ENCODE measurements around the gene CENPF.
"Not testable (repeated sequence)": the region's sequence is repeated elsewhere in the genome, so short reads cannot be mapped to it uniquely, and the experiment has no call there.

Gene CENPF

DNA sequence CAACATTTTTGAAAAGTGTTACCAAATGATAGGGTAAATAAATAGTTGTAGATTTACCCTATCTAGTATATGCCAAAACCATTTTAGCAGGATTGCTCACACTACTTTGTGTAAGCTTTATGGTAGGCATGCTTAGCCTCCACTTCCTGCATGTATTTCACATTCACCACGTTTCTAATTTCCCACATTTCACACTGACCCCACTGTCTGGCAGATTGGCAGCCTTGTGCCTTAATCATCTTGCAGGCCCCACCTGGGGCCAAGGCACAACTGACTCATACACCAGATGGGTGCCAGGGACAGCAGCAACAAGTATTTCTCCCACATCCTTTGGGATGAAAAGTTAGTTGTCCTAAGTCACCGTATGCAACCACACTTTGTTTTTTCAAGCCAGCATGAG, 21.2 kb upstream of the CENPF start:
- DNase-seq: peak; percentile 92
- in situ Hi-C loops (cut with HindIII; ENCODE audit: low pct_ligation_motif_present, low pct_unique_long_range_greater_than_20kb, low sequenced_read_pairs): loop anchor here (25.0 kb wide), 1 partner anchor 244 kb away; no protein-coding TSS in a partner anchor

GRCh38 chr1:214582289-214582891, 20.6 kb upstream of the CENPF start:
- DNase-seq: no peak
- in situ Hi-C loops (cut with HindIII; ENCODE audit: low pct_ligation_motif_present, low pct_unique_long_range_greater_than_20kb, low sequenced_read_pairs): loop anchor here (25.0 kb wide), 1 partner anchor 245 kb away; no protein-coding TSS in a partner anchor

DNA sequence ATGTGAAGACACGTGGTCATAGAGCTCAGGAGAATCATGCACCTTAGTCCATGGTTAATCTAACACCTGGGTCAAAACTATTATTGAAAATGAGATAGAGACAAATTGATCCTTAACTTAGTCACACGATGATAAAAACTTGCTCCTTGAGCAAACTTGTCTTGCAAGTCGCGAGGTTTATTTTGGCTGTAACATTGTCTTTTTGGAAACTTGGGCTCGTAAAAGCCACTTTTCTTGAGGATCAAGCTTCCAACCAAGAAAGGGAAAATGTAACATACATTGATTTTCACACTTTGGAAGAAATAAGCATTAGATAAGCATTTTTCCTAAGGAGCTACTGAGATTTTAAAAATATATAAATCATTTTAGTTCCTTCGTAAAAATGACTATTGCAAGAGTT, 19.9 kb upstream of the CENPF start:
- in situ Hi-C loops (cut with HindIII; ENCODE audit: low pct_ligation_motif_present, low pct_unique_long_range_greater_than_20kb, low sequenced_read_pairs): loop anchor here (25.0 kb wide), 1 partner anchor 246 kb away; no protein-coding TSS in a partner anchor
- no peak for DNase-seq

GRCh38 chr1:214583824-214584554, 19.0 kb upstream of the CENPF start:
- DNase-seq: no peak
- in situ Hi-C loops (cut with HindIII; ENCODE audit: low pct_ligation_motif_present, low pct_unique_long_range_greater_than_20kb, low sequenced_read_pairs): loop anchor here (25.0 kb wide), 1 partner anchor 247 kb away; no protein-coding TSS in a partner anchor

DNA sequence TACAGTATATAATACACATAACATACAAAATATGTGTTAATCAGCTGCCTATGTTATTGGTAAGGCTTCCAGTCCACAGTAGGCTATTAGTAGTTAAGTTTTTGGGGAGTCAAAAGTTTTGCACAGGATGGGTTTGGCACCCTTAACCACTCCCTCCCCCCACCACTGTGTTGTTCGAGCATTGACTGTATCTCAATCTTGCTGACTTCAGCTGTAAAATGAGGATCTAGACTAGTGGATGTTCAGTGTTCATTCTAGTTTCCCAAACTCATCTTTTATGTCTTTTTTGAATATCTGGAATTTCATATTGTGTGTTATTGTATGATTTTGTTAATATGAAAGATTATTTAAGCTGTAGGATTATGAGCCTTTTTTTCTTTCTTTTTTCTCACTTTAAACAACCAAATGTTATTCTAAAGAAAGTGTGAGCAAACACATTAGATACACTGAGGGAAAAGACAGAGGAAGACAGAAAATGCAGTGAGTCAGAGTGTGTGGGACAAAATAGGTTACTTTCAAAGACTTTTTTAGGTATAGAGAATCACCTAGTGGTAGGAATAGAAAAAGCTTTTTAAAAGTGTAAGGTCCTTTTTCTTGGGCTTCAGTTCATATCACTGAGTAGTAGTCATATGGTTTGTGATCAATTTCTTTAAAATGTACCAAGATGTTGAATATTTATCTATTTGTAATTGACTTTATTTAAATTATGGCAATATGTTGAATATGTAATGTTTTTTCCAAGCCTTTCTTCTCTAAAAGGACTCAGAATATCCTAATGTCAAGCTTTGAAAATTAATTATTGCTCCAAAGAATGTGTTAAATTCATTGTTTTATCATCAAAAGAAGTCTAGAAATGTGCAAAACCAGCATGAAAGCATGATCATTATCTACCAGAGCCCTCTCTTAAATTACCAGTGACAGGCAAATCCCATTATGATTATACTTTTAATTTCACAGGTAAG, 17.9 kb upstream of the CENPF start:
- in situ Hi-C loops (cut with HindIII; ENCODE audit: low pct_ligation_motif_present, low pct_unique_long_range_greater_than_20kb, low sequenced_read_pairs): loop anchor here (25.0 kb wide), 1 partner anchor 248 kb away; no protein-coding TSS in a partner anchor
- peak; percentile 89 for DNase-seq

- no peak for DNase-seq
- in situ Hi-C loops (cut with HindIII; ENCODE audit: low pct_ligation_motif_present, low pct_unique_long_range_greater_than_20kb, low sequenced_read_pairs): loop anchor here (25.0 kb wide), 1 partner anchor 249 kb away; no protein-coding TSS in a partner anchor
Measured at GRCh38 chr1:214586621-214587020, 16.4 kb upstream of the CENPF start.

- no peak for DNase-seq
- in situ Hi-C loops (cut with HindIII; ENCODE audit: low pct_ligation_motif_present, low pct_unique_long_range_greater_than_20kb, low sequenced_read_pairs): loop anchor here (25.0 kb wide), 1 partner anchor 250 kb away; no protein-coding TSS in a partner anchor
Measured at GRCh38 chr1:214587165-214587564, 15.8 kb upstream of the CENPF start.

DNA sequence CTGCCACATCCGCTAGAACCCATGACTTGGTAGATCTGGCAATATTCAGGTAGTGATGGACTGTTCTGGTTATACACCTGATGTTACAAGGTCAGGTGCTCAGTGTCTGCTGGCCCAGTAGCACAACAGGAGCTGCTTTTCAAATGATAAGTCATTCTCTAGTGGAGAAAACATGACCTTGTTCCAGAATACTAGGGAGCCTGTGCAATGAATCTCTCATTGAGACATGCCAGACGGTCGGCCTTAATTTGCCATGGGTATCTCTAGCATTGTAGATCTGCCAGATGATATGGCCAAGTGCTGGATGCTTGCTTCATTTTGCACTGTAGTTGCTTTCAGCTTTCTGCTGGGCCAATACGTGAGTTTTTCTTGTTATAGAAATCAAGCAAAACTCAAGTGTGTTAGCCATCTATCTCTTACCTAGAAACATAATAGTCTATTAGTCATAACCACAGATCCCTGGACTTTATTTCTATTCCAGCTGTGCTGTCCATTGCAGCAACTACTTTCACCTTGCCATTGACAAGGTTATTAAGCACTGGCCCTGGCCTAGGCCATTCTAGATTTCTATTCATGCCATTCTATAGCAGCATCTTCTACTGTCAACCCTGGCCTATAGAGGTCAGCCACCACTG, 13.9 kb upstream of the CENPF start:
- in situ Hi-C loops (cut with HindIII; ENCODE audit: low pct_ligation_motif_present, low pct_unique_long_range_greater_than_20kb, low sequenced_read_pairs): loop anchor here (25.0 kb wide), 1 partner anchor 252 kb away; no protein-coding TSS in a partner anchor
- no peak for DNase-seq

DNA sequence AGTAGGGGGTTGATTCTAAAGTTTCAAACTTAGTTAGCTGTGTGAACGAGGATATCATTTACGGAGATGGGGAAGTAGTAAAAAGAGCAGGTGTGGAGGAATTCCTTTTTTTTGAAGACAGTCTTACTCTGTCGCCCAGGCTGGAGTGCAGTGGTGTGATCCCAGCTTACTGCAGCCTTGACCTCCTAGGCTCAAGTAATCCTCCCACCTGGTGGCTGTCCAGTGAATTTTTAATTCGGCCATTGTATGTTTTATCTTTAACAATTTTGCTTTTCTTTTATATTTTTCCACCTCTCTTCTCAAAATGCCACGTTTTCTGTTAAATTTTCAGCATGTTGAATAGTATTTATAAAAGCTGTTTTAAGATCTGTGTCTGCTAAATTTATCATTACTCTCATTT, 12.3 kb upstream of the CENPF start:
- in situ Hi-C loops (cut with HindIII; ENCODE audit: low pct_ligation_motif_present, low pct_unique_long_range_greater_than_20kb, low sequenced_read_pairs): loop anchor here (25.0 kb wide), 1 partner anchor 253 kb away; no protein-coding TSS in a partner anchor
- no peak for DNase-seq

GRCh38 chr1:214591918-214592317, 11.1 kb upstream of the CENPF start:
- not testable (repeated sequence) for DNase-seq
- in situ Hi-C loops (cut with HindIII; ENCODE audit: low pct_ligation_motif_present, low pct_unique_long_range_greater_than_20kb, low sequenced_read_pairs): loop anchor here (25.0 kb wide), 1 partner anchor 255 kb away; no protein-coding TSS in a partner anchor

GRCh38 chr1:214593158-214593557, 9.8 kb upstream of the CENPF start:
- DNase-seq: no peak
- in situ Hi-C loops (cut with HindIII; ENCODE audit: low pct_ligation_motif_present, low pct_unique_long_range_greater_than_20kb, low sequenced_read_pairs): loop anchor here (25.0 kb wide), 1 partner anchor 256 kb away; no protein-coding TSS in a partner anchor

DNA sequence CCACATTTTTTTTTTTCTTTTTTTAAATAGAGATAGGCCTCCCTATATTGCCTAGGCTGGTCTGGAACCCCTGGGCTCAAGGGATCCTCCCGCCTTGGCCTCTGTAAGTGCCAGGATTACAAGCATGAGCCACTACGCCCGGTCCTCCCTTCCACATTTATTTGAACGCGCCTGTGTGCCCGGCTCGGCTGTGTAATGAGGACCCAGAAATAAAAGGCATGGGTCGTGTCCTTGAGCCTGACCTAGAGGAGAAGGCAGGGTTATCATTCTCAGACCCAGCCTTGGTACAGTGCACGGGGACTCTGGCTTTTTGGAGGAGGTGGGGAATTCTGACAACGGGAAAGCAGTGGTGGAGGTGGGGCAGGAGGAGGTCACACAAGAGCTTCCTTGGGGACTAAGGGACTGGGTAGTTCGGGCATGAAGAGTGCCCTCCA, 841 bp downstream of the CENPF start:
- in situ Hi-C loops (cut with HindIII; ENCODE audit: low pct_ligation_motif_present, low pct_unique_long_range_greater_than_20kb, low sequenced_read_pairs): no loop called here
- peak; percentile 27 for DNase-seq

GRCh38 chr1:214604523-214604922, 1.5 kb downstream of the CENPF start:
- in situ Hi-C loops (cut with HindIII; ENCODE audit: low pct_ligation_motif_present, low pct_unique_long_range_greater_than_20kb, low sequenced_read_pairs): no loop called here
- DNase-seq: peak; percentile 42

DNA sequence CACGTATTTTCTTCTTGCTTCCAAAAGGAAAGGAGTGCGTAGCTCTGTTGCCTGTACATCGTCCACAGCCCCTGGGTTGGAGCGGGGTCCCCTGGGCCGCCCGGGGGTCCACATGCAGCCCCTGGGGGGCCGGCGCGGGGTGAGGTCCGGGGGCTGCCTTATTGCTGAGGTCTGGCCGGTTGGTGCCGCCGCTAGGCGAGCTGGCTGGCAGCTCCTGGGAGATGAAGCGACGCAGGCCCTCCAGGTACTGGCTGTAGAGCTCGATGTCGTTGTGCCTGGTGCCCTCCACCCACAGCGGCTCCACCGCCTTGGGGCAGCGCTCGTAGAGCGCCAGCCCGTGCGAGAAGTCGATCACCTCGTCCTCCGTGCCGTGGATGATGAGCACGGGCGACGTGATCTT, 2.5 kb downstream of the CENPF start:
- in situ Hi-C loops (cut with HindIII; ENCODE audit: low pct_ligation_motif_present, low pct_unique_long_range_greater_than_20kb, low sequenced_read_pairs): not testable (repeated sequence)

DNA sequence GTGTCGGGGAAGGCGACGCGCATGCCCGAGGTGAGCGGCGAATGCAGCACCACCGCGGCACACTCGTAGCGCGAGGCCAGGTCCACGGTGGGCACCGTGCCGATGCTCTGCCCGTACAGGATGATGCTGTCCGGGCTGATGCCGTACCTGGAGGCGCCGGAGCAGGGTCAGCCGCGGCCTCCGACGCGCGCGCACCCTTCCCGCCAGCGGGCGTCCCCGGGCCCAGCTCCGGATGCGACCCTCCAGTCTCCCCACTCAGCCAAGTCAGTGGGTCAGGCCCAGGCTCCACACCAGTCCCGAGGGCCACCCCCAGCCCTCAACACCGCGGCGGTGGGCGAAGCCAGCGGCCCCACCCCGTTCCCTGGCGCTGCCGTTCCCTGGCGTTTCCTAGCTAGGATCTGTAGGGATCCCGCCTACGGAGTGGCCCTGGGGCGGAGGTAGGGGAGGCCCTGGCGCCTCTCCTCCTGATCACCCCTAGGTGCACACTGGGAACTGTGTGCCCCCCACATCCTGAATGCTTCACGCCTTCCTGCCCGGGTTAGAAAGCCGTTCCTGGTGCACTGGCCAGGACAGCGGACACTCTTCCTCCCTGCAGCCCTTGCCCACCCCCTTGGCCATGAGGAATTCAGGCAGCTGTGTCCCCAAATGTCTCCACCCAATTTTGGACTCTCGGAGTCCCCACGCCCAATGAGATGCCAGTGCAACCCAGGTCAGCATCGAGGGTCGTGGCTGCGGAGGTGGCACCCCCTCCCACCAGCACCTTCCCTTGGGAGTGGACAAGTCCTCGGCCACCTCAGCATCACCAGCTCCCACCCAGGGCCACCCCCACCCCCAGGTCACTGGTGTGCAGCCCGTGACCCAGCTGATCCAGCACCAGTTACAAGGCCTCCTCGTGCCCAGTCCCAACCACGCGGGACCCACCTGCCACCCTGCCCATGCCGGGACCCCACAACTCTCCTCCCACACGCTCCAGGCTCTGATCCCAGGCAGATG, 3.2 kb downstream of the CENPF start:
- in situ Hi-C loops (cut with HindIII; ENCODE audit: low pct_ligation_motif_present, low pct_unique_long_range_greater_than_20kb, low sequenced_read_pairs); DNase-seq: not testable (repeated sequence)

More for the DNA sequence above, 2.5 kb downstream of the CENPF start:
- not testable (repeated sequence) for DNase-seq

- DNase-seq; in situ Hi-C loops (cut with HindIII; ENCODE audit: low pct_ligation_motif_present, low pct_unique_long_range_greater_than_20kb, low sequenced_read_pairs): not testable (repeated sequence)
Measured at GRCh38 chr1:214607492-214608215, 4.7 kb downstream of the CENPF start.
